ENCODE data around the gene ANKRD17.

The ANKRD17 gene

GRCh38 chr4:73066445-73066844 lies 192.2 kb downstream of the ANKRD17 start:
- no peak for DNase-seq (ENCODE audit: low read depth in 1 of 2, low spot score in 1 of 2)

DNA sequence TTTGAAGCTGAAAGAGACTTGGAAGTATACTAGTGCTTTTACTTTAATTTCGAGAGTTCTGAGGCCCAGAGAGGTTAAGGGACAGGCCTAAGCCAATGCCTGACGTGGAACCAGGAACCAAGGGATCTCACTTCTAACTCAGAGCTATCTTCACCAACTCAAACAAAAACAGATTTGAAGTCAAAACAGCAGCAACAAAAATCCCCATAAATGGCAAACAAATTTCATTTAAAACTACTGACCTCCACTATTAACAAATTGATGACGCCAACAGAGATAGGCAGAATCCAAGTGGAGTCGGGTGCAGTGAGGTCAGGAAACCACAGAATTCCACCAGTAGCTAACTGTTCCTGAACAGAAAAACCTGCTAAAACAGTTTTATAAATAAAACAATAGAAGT lies 194.1 kb downstream of the ANKRD17 start:
- DNase-seq (ENCODE audit: low read depth in 1 of 2, low spot score in 1 of 2), result no peak

- no peak for DNase-seq (ENCODE audit: low read depth in 1 of 2, low spot score in 1 of 2)
Measured at GRCh38 chr4:73055241-73055897, 203.2 kb downstream of the ANKRD17 start.

- no peak for DNase-seq (ENCODE audit: low read depth in 1 of 2, low spot score in 1 of 2)
Measured at GRCh38 chr4:73053974-73054480, 204.6 kb downstream of the ANKRD17 start.

DNA sequence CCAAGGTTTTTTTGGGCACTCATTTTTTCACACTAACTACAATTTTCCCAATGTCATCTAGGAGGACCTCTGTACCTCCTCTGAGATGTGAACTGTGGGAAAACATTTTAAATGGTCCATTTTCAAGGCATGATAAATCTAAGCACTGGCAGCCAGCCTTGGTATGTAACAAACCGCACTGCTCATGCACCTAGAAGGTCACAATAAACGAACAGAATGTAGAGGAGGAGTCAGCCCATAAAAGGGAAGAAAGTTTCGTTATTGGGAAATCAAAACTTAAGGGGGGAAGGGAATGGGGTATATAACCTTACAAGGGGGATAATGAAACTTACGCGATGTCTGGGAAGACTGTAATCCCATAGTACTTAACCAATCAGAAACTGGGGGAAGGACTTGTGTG lies 205.5 kb downstream of the ANKRD17 start:
- no peak for DNase-seq (ENCODE audit: low read depth in 1 of 2, low spot score in 1 of 2)

GRCh38 chr4:73051625-73052024 lies 207.0 kb downstream of the ANKRD17 start:
- no peak for DNase-seq (ENCODE audit: low read depth in 1 of 2, low spot score in 1 of 2)

GRCh38 chr4:73045879-73046278 lies 212.7 kb downstream of the ANKRD17 start:
- DNase-seq (ENCODE audit: low read depth in 1 of 2, low spot score in 1 of 2), result no peak

GRCh38 chr4:73037057-73037456 lies 221.5 kb downstream of the ANKRD17 start:
- no peak for DNase-seq (ENCODE audit: low read depth in 1 of 2, low spot score in 1 of 2)

DNA sequence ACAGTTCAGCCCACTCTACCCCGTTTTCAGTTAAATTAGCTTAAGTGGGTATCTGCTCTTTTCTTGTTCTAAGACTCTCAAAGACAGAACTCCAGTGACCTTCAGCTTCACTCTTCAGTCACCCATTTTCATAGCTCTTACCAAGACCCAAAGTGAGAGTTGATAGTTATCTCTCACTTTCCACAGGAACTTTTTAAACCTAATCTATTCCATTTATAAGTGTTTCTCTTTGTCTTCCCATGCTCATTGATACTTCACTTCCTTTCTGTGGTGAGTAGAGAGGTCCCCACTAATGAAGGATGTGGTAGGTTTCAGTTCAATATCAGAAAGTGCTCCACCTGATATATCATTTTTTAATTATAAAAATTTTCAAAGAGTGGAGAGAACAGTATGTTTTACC lies 222.5 kb downstream of the ANKRD17 start:
- no peak for DNase-seq (ENCODE audit: low read depth in 1 of 2, low spot score in 1 of 2)

- no peak for DNase-seq (ENCODE audit: low read depth in 1 of 2, low spot score in 1 of 2)
Measured at GRCh38 chr4:73034896-73035295, 223.7 kb downstream of the ANKRD17 start.

DNA sequence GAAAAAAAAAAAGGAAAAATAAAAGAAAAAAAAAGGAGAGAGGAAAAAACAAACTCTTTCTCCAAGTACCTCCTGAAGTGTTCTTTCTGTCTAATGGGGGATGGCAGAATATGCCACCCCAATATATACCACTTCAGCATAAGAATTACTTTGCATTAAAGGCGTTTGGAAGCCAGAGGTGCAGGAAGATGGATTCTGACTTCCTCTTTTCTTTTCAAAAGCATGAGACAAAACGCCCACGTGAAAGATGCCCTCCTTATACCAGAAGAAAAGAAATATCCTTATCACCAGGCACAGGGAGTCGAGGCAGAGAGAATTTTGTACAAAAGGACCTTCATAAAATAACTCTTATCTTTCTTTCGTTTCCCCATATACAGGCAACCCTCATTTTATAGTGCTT lies 230.0 kb downstream of the ANKRD17 start:
- DNase-seq (ENCODE audit: low read depth in 1 of 2, low spot score in 1 of 2), result no peak
